H9 (cell line): Measurements from ENCODE around the gene NCOA6. TPM values are rescaled to one million over a fixed set of nuclear protein-coding genes. Genes with fewer than 3 reads are reported as not detected.

Source experiments
- DNase-seq: peaks from one replicate; pipeline ENCODE4 v3.0.0-alpha.2; 2017
- H2AFZ ChIP-seq: one replicate; pipeline ENCODE4 v1.6.1; 2013; ENCODE audit warnings: mild to moderate bottlenecking, low read length, control low read depth, moderate library complexity
- H2AK5ac ChIP-seq: 2 replicates; pipeline ENCODE4 v1.6.1; 2013; ENCODE audit warnings: low read length, control low read depth, mixed read lengths; ENCODE audit not compliant: insufficient read length
- H2BK120ac ChIP-seq: one replicate; pipeline ENCODE4 v1.6.1; 2013; ENCODE audit warnings: low read depth, mild to moderate bottlenecking, low read length, control low read depth, inconsistent platforms; ENCODE audit not compliant: poor library complexity, severe bottlenecking
- H2BK12ac ChIP-seq: 2 replicates; pipeline ENCODE4 v1.6.1; 2013; ENCODE audit warnings: low read length, control low read depth, mixed read lengths, low read depth; ENCODE audit not compliant: insufficient read length
- H2BK15ac ChIP-seq: 2 replicates; pipeline ENCODE4 v1.6.1; 2013; ENCODE audit warnings: low read depth, low read length, control low read depth
- H2BK20ac ChIP-seq: one replicate; pipeline ENCODE4 v1.6.1; 2013; ENCODE audit warnings: low read depth, mild to moderate bottlenecking, low read length, control low read depth, inconsistent platforms; ENCODE audit not compliant: poor library complexity, severe bottlenecking
- H2BK5ac ChIP-seq: 2 replicates; pipeline ENCODE4 v1.6.1; 2013; ENCODE audit warnings: low read length, control low read depth, mixed read lengths; ENCODE audit not compliant: insufficient read length
- H3K14ac ChIP-seq: 2 replicates; pipeline ENCODE4 v1.6.1; 2013; ENCODE audit warnings: low read length, control low read depth; ENCODE audit not compliant: insufficient read depth
- H3K18ac ChIP-seq: 2 replicates; pipeline ENCODE4 v1.6.1; 2013; ENCODE audit warnings: low read depth, mild to moderate bottlenecking, mixed read lengths, low read length, control low read depth; ENCODE audit not compliant: insufficient read length
- H3K23ac ChIP-seq: 2 replicates; pipeline ENCODE4 v1.6.1; 2013; ENCODE audit warnings: low read length, control low read depth, mixed read lengths, low read depth; ENCODE audit not compliant: insufficient read length
- H3K23me2 ChIP-seq: 2 replicates; pipeline ENCODE4 v1.6.1; 2013; ENCODE audit warnings: low read depth, mild to moderate bottlenecking, mixed read lengths, low read length, control low read depth; ENCODE audit not compliant: insufficient read length, poor library complexity, severe bottlenecking
- H3K27ac ChIP-seq: 2 replicates; pipeline ENCODE4 v1.5.1; 2013; ENCODE audit warnings: low read length, control low read depth, mixed read lengths, low read depth; ENCODE audit not compliant: insufficient read length
- H3K27me3 ChIP-seq: 2 replicates; pipeline ENCODE4 v1.6.1; 2013; ENCODE audit warnings: low read length, control low read depth, inconsistent platforms; ENCODE audit not compliant: insufficient read depth
- H3K4ac ChIP-seq: 2 replicates; pipeline ENCODE4 v1.6.1; 2013; ENCODE audit warnings: low read depth, mild to moderate bottlenecking, control low read depth, inconsistent platforms, low read length, moderate library complexity
- H3K4me1 ChIP-seq: 2 replicates; pipeline ENCODE4 v1.6.1; 2013; ENCODE audit warnings: low read length, control low read depth, inconsistent platforms; ENCODE audit not compliant: insufficient read depth
- H3K4me2 ChIP-seq: 2 replicates; pipeline ENCODE4 v1.6.1; 2013; ENCODE audit warnings: low read length, control low read depth, mixed read lengths; ENCODE audit not compliant: insufficient read length, insufficient read depth
- H3K56ac ChIP-seq: 2 replicates; pipeline ENCODE4 v1.6.1; 2013; ENCODE audit warnings: low read depth, mild to moderate bottlenecking, mixed read lengths, low read length, control low read depth; ENCODE audit not compliant: insufficient read length
- H3K79me1 ChIP-seq: 2 replicates; pipeline ENCODE4 v1.6.1; 2013; ENCODE audit warnings: low read depth, mild to moderate bottlenecking, moderate library complexity, low read length, control low read depth, inconsistent platforms; ENCODE audit not compliant: insufficient read depth, poor library complexity, severe bottlenecking
- H3K79me2 ChIP-seq: 2 replicates; pipeline ENCODE4 v1.6.1; 2013; ENCODE audit warnings: low read length, control low read depth, inconsistent platforms; ENCODE audit not compliant: insufficient read depth
- H3K9ac ChIP-seq: 2 replicates; pipeline ENCODE4 v1.6.1; 2013; ENCODE audit warnings: low read length, control low read depth, mixed read lengths; ENCODE audit not compliant: insufficient read length; ENCODE audit errors: extremely low read depth
- H3K9me3 ChIP-seq: one replicate; pipeline ENCODE4 v1.6.1; 2013; ENCODE audit warnings: low read depth, low read length, inconsistent platforms; ENCODE audit not compliant: control insufficient read depth
- H3T11ph ChIP-seq: one replicate; pipeline ENCODE4 v1.6.1; 2013; ENCODE audit warnings: mild to moderate bottlenecking, low read length, control low read depth, inconsistent platforms
- H4K20me1 ChIP-seq: one replicate; pipeline ENCODE4 v1.6.1; 2013; ENCODE audit not compliant: control insufficient read depth, insufficient read length, insufficient read depth
- H4K5ac ChIP-seq: 2 replicates; pipeline ENCODE4 v1.6.1; 2013; ENCODE audit warnings: low read depth, mild to moderate bottlenecking, mixed read lengths, low read length, control low read depth; ENCODE audit not compliant: insufficient read length
- H4K8ac ChIP-seq: replicated peaks from 2 replicates; pipeline ENCODE4 v1.6.1; 2013; ENCODE audit warnings: low read length, control low read depth, mixed read lengths, low read depth; ENCODE audit not compliant: insufficient read length
- H4K91ac ChIP-seq: 2 replicates; pipeline ENCODE4 v1.6.1; 2013; ENCODE audit warnings: low read depth, mild to moderate bottlenecking, moderate library complexity, mixed read lengths, low read length, control low read depth; ENCODE audit not compliant: insufficient read length
- H3K27ac Mint-ChIP-seq, 3 experiments: 2 replicates in 2 of 3; 3 replicates in 1 of 3; pipeline ENCODE4 v1.8.0; 2020 to 2021; ENCODE audit warnings: mixed read lengths in 3 of 3, mild to moderate bottlenecking in 1 of 3, moderate library complexity in 1 of 3
- H3K27me3 Mint-ChIP-seq: 2 replicates; pipeline ENCODE4 v1.8.0; 2021; ENCODE audit warnings: low read depth, mild to moderate bottlenecking, moderate library complexity, mixed read lengths
- H3K36me3 Mint-ChIP-seq, 3 experiments: 2 replicates in 2 of 3; 3 replicates in 1 of 3; pipeline ENCODE4 v1.8.0; 2020 to 2021; ENCODE audit warnings: low read depth in 3 of 3, mixed read lengths in 3 of 3; ENCODE audit not compliant: insufficient read depth in 1 of 3
- H3K4me1 Mint-ChIP-seq, 2 experiments: 2 replicates each; pipeline ENCODE4 v1.8.0; 2020; ENCODE audit warnings: mixed read lengths in 2 of 2
- H3K4me3 Mint-ChIP-seq, 2 experiments: 2 replicates in 1 of 2; 3 replicates in 1 of 2; pipeline ENCODE4 v1.8.0; 2020 to 2021; ENCODE audit warnings: mild to moderate bottlenecking in 2 of 2, mixed read lengths in 2 of 2, moderate library complexity in 1 of 2
- H3K9me3 Mint-ChIP-seq, 2 experiments: 2 replicates in 1 of 2; 3 replicates in 1 of 2; pipeline ENCODE4 v1.8.0; 2020; ENCODE audit warnings: mild to moderate bottlenecking in 2 of 2, mixed read lengths in 2 of 2, moderate library complexity in 1 of 2
- CTCF ChIP-seq: fragments of 200-600 bp; sonication (generic); conservative IDR thresholded peaks from 3 replicates; pipeline ENCODE4 v1.8.0; 2021; ENCODE audit warnings: antibody characterized with exemption, mild to moderate bottlenecking
- WGBS: extraction: QIAGEN DNeasy Blood & Tissue Kit; methylation state at CpG from one replicate; pipeline ENCODE4 v1.1.7; 2013; ENCODE audit warnings: missing lambda C conversion rate, low lambda C conversion rate, mixed read lengths; ENCODE audit not compliant: insufficient read length; ENCODE audit errors: extremely low coverage; 5-methylcytosine and 5-hydroxymethylcytosine counted together
- total RNA-seq: library from RNA; stranded (reverse); gene quantifications from 2 replicates; pipeline ENCODE4 v1.2.1, GENCODE V29; 2021

NCOA6 gene
- total RNA-seq, 1 experiment from 2014 or later = 23.9 TPM

- H3K9ac ChIP-seq = no peak overlapping the region
- no peaks in the 10 kb centered on the region for H3K4me1 ChIP-seq
- H4K5ac ChIP-seq = no peak overlapping the region
- no peaks in the 10 kb centered on the region for H3K79me1 ChIP-seq
- no peak overlapping the region for H2AK5ac ChIP-seq
- Mint-ChIP-seq H3K27me3 (no peaks in the 10 kb centered on the region), H3K4me3 (no peak overlapping the region), H3K36me3 (peaks cover 0 to 53% (median 24%) of the 10 kb centered on the region in 3 experiments; a peak in 5 of 7 replicates), H3K27ac (no peak overlapping the region), H3K4me1 (no peaks in the 10 kb centered on the region), H3K9me3 (no peaks in the 10 kb centered on the region)
- no peak overlapping the region for H2AFZ ChIP-seq
- H3K23me2 ChIP-seq = no peaks in the 10 kb centered on the region
- H3K14ac ChIP-seq = no peak overlapping the region
- no peak for TF ChIP-seq CTCF
- no peak overlapping the region for H3T11ph ChIP-seq
- no CpG with 5 or more reads among the region's 2 CpGs for WGBS
- no peaks in the 10 kb centered on the region for H3K9me3 ChIP-seq
- H3K18ac ChIP-seq = no peak overlapping the region
- H3K79me2 ChIP-seq = no peaks in the 10 kb centered on the region
- no peak overlapping the region for H2BK120ac ChIP-seq
- H4K91ac ChIP-seq = no peak overlapping the region
- no peak overlapping the region for H2BK12ac ChIP-seq
- H2BK5ac ChIP-seq = no peak overlapping the region
- H3K27me3 ChIP-seq = no peaks in the 10 kb centered on the region
- no peak overlapping the region for H2BK20ac ChIP-seq
- H3K27ac ChIP-seq = no peak overlapping the region
- no peak overlapping the region for H3K23ac ChIP-seq
- H3K56ac ChIP-seq = no peak overlapping the region
- H3K4me2 ChIP-seq = no peak overlapping the region
- no peak overlapping the region for H2BK15ac ChIP-seq
- no peak overlapping the region for H3K4ac ChIP-seq
- H4K20me1 ChIP-seq = no peaks in the 10 kb centered on the region
- no peak overlapping the region for H4K8ac ChIP-seq
- DNase-seq = no peak
These were observed 78.0 kb downstream of the NCOA6 start for GRCh38 chr20:34747479-34747878.
